Choroid plexus epithelial cell (primary cell): ENCODE results near the gene PXDC1.

Experiments
- DNase-seq: peaks from one replicate; pipeline ENCODE4 v3.0.0-alpha.2; 2010; ENCODE audit warnings: low read depth
- H3K4me3 ChIP-seq: 2 replicates; pipeline ENCODE4 v1.5.1; 2011; ENCODE audit warnings: low read depth, mild to moderate bottlenecking, control low read depth, low read length, moderate library complexity
- CTCF ChIP-seq: conservative IDR thresholded peaks from 2 replicates; pipeline ENCODE4 v1.5.1; 2011; ENCODE audit warnings: low read depth, mild to moderate bottlenecking, control low read depth, inconsistent platforms, low read length, moderate library complexity

The PXDC1 gene

GRCh38 chr6:3744211-3744900, 7.2 kb downstream of the PXDC1 start:
- H3K4me3 ChIP-seq = no peak overlapping the region
- no peak for DNase-seq
- TF ChIP-seq CTCF = no peak

- no peak overlapping the region for H3K4me3 ChIP-seq
- DNase-seq = no peak
- no peak for TF ChIP-seq CTCF
Observed at GRCh38 chr6:3743541-3743940, 8.0 kb downstream of the PXDC1 start.

GRCh38 chr6:3742426-3743344, 8.8 kb downstream of the PXDC1 start:
- peak; percentile 91 for TF ChIP-seq CTCF
- H3K4me3 ChIP-seq = peak overlapping the region; percentile 28
- peak; percentile 85 for DNase-seq

GRCh38 chr6:3742076-3742425, 9.5 kb downstream of the PXDC1 start:
- no peak for DNase-seq
- H3K4me3 ChIP-seq = no peak overlapping the region
- TF ChIP-seq CTCF = no peak

- no peak overlapping the region for H3K4me3 ChIP-seq
- no peak for TF ChIP-seq CTCF
- DNase-seq = no peak
Observed at GRCh38 chr6:3741477-3741871, 10.0 kb downstream of the PXDC1 start.

- no peak for TF ChIP-seq CTCF
- no peak for DNase-seq
- no peak overlapping the region for H3K4me3 ChIP-seq
Observed at GRCh38 chr6:3740551-3741476, 10.7 kb downstream of the PXDC1 start.
